ENCODE measurements around the gene AMPH.
"Not testable (repeated sequence)": the region's sequence is repeated elsewhere in the genome, so short reads cannot be mapped to it uniquely, and the experiment has no call there.

The AMPH gene

DNA sequence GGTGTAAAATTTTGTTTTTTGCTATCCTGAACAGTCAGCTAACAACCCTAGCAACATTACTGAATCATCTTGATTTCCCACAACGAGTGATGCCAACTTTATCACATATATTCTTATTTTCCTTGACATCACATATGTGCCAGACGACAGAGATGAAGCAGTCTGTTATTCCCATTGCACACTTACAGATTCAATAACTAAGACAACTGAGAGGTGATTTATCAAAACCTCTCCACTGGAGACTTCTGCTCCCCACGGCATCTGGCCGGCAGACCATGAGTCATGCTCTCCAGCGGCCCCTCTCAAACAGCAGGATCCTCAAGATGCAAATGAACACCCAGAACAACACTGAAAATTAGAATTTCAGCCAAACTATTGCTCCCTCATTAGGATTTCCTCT lies 57.1 kb downstream of the AMPH start:
- Histone ChIP-seq H3K4me2 (ENCODE audit: insufficient read depth, low read length, poor library complexity, severe bottlenecking) (no peak overlapping the region), H3K79me1 (ENCODE audit: low read depth, low read length) (no peaks in the 10 kb centered on the region), H2BK15ac (ENCODE audit: low read length) (no peak overlapping the region), H3K36me3 (replicated peaks in 1 of 2; ENCODE audit: control insufficient read depth in 2 of 2, insufficient read depth in 2 of 2, low read length in 2 of 2) (no peaks in the 10 kb centered on the region), H3K18ac (ENCODE audit: low read length) (no peak overlapping the region), H4K8ac (ENCODE audit: low read depth, low read length) (no peak overlapping the region), H2AK5ac (ENCODE audit: low read depth, low read length) (no peak overlapping the region), H2BK120ac (ENCODE audit: low read depth, low read length) (no peak overlapping the region), H4K91ac (ENCODE audit: low read depth, low read length, poor library complexity) (no peak overlapping the region), H3K27me3 (ENCODE audit: control insufficient read depth in 3 of 3, insufficient read depth in 3 of 3, low read depth in 1 of 3, low read length in 3 of 3) (no peaks in the 10 kb centered on the region), H3K27ac (replicated peaks; ENCODE audit: low read length) (no peak overlapping the region), H3K9ac (ENCODE audit: low read depth, low read length, poor library complexity) (no peak overlapping the region), H2BK5ac (ENCODE audit: low read length) (no peak overlapping the region), H3K4ac (ENCODE audit: low read length) (no peak overlapping the region), H3K23ac (ENCODE audit: low read depth, low read length, poor library complexity) (no peak overlapping the region), H3K9me3 (replicated peaks in 1 of 2; ENCODE audit: control insufficient read depth in 2 of 2, insufficient read depth in 1 of 2, low read depth in 1 of 2, low read length in 2 of 2) (no peaks in the 10 kb centered on the region), H2BK12ac (ENCODE audit: low read length) (no peak overlapping the region), H2AFZ (ENCODE audit: low read length) (no peak overlapping the region), H3K4me1 (ENCODE audit: control insufficient read depth in 2 of 2, insufficient read depth in 1 of 2, low read depth in 1 of 2, low read length in 2 of 2) (no peaks in the 10 kb centered on the region), H3K4me3 (ENCODE audit: low read length in 2 of 2) (no peak overlapping the region), H3K14ac (ENCODE audit: low read length) (no peak overlapping the region)
- DNase-seq (ENCODE audit: low spot score), result no peak
- no CpG with 5 or more reads among the region's 5 CpGs for WGBS, 2 donors (ENCODE audit: extremely low coverage in 2 of 2, insufficient read length in 2 of 2, insufficient replicate concordance in 1 of 2)

DNA sequence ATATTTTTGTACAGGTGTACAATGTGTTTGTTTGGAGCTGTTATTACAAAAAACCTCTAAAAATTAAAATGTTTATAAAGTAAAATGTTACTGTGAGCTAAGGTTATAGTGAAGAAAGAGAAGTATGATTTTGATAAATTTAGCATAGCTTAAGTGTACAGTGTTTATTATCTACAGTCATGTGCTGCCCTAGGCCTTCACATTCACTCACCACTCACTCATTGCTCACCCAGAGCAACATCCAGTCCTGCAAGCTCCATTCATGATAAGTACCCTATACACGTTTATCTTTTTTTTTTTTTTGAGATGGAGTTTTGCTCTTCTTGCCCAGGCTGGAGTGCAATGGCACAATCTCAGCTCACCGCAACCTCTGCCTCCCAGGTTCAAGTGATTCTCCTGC lies 59.6 kb downstream of the AMPH start:
- not testable (repeated sequence) for H2BK15ac ChIP-seq (ENCODE audit: low read length); H2AK5ac ChIP-seq (ENCODE audit: low read depth, low read length); H3K18ac ChIP-seq (ENCODE audit: low read length); H4K91ac ChIP-seq (ENCODE audit: low read depth, low read length, poor library complexity); H3K27ac ChIP-seq (replicated peaks; ENCODE audit: low read length); H2BK12ac ChIP-seq (ENCODE audit: low read length); H4K8ac ChIP-seq (ENCODE audit: low read depth, low read length); H3K9me3 ChIP-seq (replicated peaks in 1 of 2; ENCODE audit: control insufficient read depth in 2 of 2, insufficient read depth in 1 of 2, low read depth in 1 of 2, low read length in 2 of 2); H3K36me3 ChIP-seq (replicated peaks in 1 of 2; ENCODE audit: control insufficient read depth in 2 of 2, insufficient read depth in 2 of 2, low read length in 2 of 2); H3K4me1 ChIP-seq (ENCODE audit: control insufficient read depth in 2 of 2, insufficient read depth in 1 of 2, low read depth in 1 of 2, low read length in 2 of 2); H3K9ac ChIP-seq (ENCODE audit: low read depth, low read length, poor library complexity); H2BK120ac ChIP-seq (ENCODE audit: low read depth, low read length); H3K14ac ChIP-seq (ENCODE audit: low read length); H3K79me1 ChIP-seq (ENCODE audit: low read depth, low read length); DNase-seq (ENCODE audit: low spot score); H3K4me3 ChIP-seq (ENCODE audit: low read length in 2 of 2); H3K27me3 ChIP-seq (ENCODE audit: control insufficient read depth in 3 of 3, insufficient read depth in 3 of 3, low read depth in 1 of 3, low read length in 3 of 3); H3K23ac ChIP-seq (ENCODE audit: low read depth, low read length, poor library complexity); H2AFZ ChIP-seq (ENCODE audit: low read length); H2BK5ac ChIP-seq (ENCODE audit: low read length); H3K4ac ChIP-seq (ENCODE audit: low read length); H3K4me2 ChIP-seq (ENCODE audit: insufficient read depth, low read length, poor library complexity, severe bottlenecking)
- WGBS, 2 donors (ENCODE audit: extremely low coverage in 2 of 2, insufficient read length in 2 of 2, insufficient replicate concordance in 1 of 2), result no CpG with 5 or more reads among the region's 2 CpGs

DNA sequence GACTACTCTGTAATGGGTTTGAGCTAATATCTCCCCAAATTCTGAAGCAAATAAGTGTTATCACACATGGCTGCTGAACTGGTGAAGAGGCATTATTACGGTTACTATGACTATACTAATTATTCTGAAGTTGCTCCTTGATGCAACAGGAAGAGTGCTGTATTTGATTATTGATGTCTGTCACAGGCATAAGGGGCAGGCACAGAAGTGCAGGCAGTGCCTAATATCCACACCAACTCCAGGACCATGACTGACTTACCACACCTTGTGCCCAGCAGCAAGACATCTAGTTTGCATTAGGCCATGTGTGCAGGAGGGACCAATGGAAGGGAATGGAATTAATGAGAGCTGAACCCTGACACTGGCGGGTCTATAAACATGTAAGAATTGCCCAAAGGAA lies 62.7 kb downstream of the AMPH start:
- Histone ChIP-seq H2BK12ac (ENCODE audit: low read length) (no peak overlapping the region), H3K23ac (ENCODE audit: low read depth, low read length, poor library complexity) (no peak overlapping the region), H3K27ac (replicated peaks; ENCODE audit: low read length) (no peak overlapping the region), H3K27me3 (ENCODE audit: control insufficient read depth in 3 of 3, insufficient read depth in 3 of 3, low read depth in 1 of 3, low read length in 3 of 3) (no peaks in the 10 kb centered on the region), H2AK5ac (ENCODE audit: low read depth, low read length) (no peak overlapping the region), H3K9me3 (replicated peaks in 1 of 2; ENCODE audit: control insufficient read depth in 2 of 2, insufficient read depth in 1 of 2, low read depth in 1 of 2, low read length in 2 of 2) (no peaks in the 10 kb centered on the region), H3K4me3 (ENCODE audit: low read length in 2 of 2) (no peak overlapping the region), H4K8ac (ENCODE audit: low read depth, low read length) (no peak overlapping the region), H3K9ac (ENCODE audit: low read depth, low read length, poor library complexity) (no peak overlapping the region), H3K4me1 (ENCODE audit: control insufficient read depth in 2 of 2, insufficient read depth in 1 of 2, low read depth in 1 of 2, low read length in 2 of 2) (no peaks in the 10 kb centered on the region), H3K14ac (ENCODE audit: low read length) (no peak overlapping the region), H4K91ac (ENCODE audit: low read depth, low read length, poor library complexity) (no peak overlapping the region), H3K18ac (ENCODE audit: low read length) (no peak overlapping the region), H3K79me1 (ENCODE audit: low read depth, low read length) (peaks cover 2% of the 10 kb centered on the region), H2BK15ac (ENCODE audit: low read length) (no peak overlapping the region), H3K4ac (ENCODE audit: low read length) (no peak overlapping the region), H2BK5ac (ENCODE audit: low read length) (no peak overlapping the region), H2BK120ac (ENCODE audit: low read depth, low read length) (no peak overlapping the region), H2AFZ (ENCODE audit: low read length) (no peak overlapping the region), H3K4me2 (ENCODE audit: insufficient read depth, low read length, poor library complexity, severe bottlenecking) (no peak overlapping the region), H3K36me3 (replicated peaks in 1 of 2; ENCODE audit: control insufficient read depth in 2 of 2, insufficient read depth in 2 of 2, low read length in 2 of 2) (peaks cover 0 to 1% of the 10 kb centered on the region in 2 donors)
- no CpG with 5 or more reads among the region's 2 CpGs for WGBS, 2 donors (ENCODE audit: extremely low coverage in 2 of 2, insufficient read length in 2 of 2, insufficient replicate concordance in 1 of 2)
- DNase-seq (ENCODE audit: low spot score), result no peak

DNA sequence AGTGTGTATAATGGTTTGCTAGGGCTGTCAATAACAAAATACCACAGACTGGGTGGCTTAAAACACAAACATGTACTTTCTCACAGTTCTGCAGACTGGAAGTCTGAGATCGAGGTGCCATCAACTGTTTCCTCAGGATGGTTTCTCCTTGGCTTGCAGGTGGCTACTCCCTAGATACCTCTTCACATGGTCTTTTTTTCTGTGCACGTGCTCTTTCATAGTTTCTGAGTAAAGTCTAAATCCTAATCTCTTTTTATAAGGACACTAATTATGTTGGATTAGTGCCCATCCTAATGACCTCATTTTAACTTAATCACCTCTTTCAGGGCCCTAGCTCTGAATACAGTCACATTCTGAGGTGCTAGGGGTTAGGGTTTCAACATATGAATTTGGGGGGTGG lies 65.9 kb downstream of the AMPH start:
- Histone ChIP-seq H3K27ac (replicated peaks; ENCODE audit: low read length) (no peak overlapping the region), H3K4me3 (ENCODE audit: low read length in 2 of 2) (no peak overlapping the region)
- no CpG with 5 or more reads among the region's 2 CpGs for WGBS, 2 donors (ENCODE audit: extremely low coverage in 2 of 2, insufficient read length in 2 of 2, insufficient replicate concordance in 1 of 2)

More for the DNA sequence above, 65.9 kb downstream of the AMPH start:
- Histone ChIP-seq H3K4me2 (ENCODE audit: insufficient read depth, low read length, poor library complexity, severe bottlenecking) (no peak overlapping the region), H3K27me3 (ENCODE audit: control insufficient read depth in 3 of 3, insufficient read depth in 3 of 3, low read depth in 1 of 3, low read length in 3 of 3) (no peaks in the 10 kb centered on the region), H3K9ac (ENCODE audit: low read depth, low read length, poor library complexity) (no peak overlapping the region), H3K4ac (ENCODE audit: low read length) (no peak overlapping the region), H3K18ac (ENCODE audit: low read length) (no peak overlapping the region), H3K36me3 (replicated peaks in 1 of 2; ENCODE audit: control insufficient read depth in 2 of 2, insufficient read depth in 2 of 2, low read length in 2 of 2) (peaks cover 0 to 1% of the 10 kb centered on the region in 2 donors), H4K91ac (ENCODE audit: low read depth, low read length, poor library complexity) (no peak overlapping the region), H4K8ac (ENCODE audit: low read depth, low read length) (no peak overlapping the region), H3K14ac (ENCODE audit: low read length) (no peak overlapping the region), H2BK120ac (ENCODE audit: low read depth, low read length) (no peak overlapping the region), H3K23ac (ENCODE audit: low read depth, low read length, poor library complexity) (no peak overlapping the region), H2BK5ac (ENCODE audit: low read length) (no peak overlapping the region), H3K4me1 (ENCODE audit: control insufficient read depth in 2 of 2, insufficient read depth in 1 of 2, low read depth in 1 of 2, low read length in 2 of 2) (peaks cover 0 to 1% of the 10 kb centered on the region in 2 donors), H2AK5ac (ENCODE audit: low read depth, low read length) (no peak overlapping the region), H2AFZ (ENCODE audit: low read length) (no peak overlapping the region), H3K9me3 (replicated peaks in 1 of 2; ENCODE audit: control insufficient read depth in 2 of 2, insufficient read depth in 1 of 2, low read depth in 1 of 2, low read length in 2 of 2) (no peaks in the 10 kb centered on the region), H2BK15ac (ENCODE audit: low read length) (no peak overlapping the region), H2BK12ac (ENCODE audit: low read length) (no peak overlapping the region), H3K79me1 (ENCODE audit: low read depth, low read length) (peaks cover 2% of the 10 kb centered on the region)
- no peak for DNase-seq (ENCODE audit: low spot score)
